Fibroblast of upper back skin (primary cell): ENCODE measurements around the gene ADIPOR1.
"Not testable (repeated sequence)": the region's sequence is repeated elsewhere in the genome, so short reads cannot be mapped to it uniquely, and the experiment has no call there.

Source experiments
- DNase-seq: peaks from one replicate; pipeline ENCODE4 v3.0.0-alpha.2; 2013

The ADIPOR1 gene, protein sequence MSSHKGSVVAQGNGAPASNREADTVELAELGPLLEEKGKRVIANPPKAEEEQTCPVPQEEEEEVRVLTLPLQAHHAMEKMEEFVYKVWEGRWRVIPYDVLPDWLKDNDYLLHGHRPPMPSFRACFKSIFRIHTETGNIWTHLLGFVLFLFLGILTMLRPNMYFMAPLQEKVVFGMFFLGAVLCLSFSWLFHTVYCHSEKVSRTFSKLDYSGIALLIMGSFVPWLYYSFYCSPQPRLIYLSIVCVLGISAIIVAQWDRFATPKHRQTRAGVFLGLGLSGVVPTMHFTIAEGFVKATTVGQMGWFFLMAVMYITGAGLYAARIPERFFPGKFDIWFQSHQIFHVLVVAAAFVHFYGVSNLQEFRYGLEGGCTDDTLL

DNA sequence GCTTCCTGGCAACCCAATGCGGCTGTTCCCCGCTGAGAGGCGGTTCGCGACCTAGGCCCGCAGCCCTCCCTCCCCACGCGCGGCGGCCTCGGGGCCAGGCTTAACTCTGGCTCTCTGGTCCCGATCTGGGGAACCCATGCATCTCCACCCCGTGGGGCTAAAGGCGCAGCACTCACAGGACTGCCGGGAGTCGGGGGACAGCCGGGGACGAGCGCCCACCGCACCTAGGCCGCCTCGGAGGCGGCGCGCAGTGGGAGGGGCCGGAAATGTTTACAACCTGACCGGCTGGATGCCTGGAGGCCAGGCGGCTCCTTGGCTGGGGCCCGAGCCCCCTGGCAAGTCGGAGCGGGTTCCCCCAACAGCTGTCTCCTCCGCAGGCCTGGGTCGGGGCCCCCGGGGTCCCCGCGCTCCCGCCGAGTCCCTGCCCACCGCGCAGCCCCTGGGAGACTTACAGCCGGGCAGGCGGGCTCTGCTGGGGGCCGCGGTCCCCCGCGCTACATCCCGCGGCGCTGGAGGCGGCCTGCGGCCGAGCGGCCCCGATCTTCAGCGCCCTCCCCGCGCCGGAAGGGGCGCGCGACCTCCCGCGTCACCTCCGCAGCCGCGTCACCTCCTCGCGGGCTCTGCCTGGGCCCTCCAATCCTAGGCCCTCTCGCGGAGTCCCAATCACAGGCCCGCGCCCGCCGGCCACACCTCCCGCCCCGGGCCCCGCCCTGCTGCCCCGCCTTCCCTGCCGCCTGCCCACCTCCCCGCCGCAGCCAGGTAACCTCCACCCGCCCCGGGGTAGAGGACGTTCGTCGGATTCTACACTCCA lies at the start of gene ADIPOR1:
Gene ADIPOR1, minus strand, starts transcription at position 580 of the 811 bp plus-strand sequence. CDS start 7,242 bp downstream, outside the sequence.
- DNase-seq, result peak; percentile 77

DNA sequence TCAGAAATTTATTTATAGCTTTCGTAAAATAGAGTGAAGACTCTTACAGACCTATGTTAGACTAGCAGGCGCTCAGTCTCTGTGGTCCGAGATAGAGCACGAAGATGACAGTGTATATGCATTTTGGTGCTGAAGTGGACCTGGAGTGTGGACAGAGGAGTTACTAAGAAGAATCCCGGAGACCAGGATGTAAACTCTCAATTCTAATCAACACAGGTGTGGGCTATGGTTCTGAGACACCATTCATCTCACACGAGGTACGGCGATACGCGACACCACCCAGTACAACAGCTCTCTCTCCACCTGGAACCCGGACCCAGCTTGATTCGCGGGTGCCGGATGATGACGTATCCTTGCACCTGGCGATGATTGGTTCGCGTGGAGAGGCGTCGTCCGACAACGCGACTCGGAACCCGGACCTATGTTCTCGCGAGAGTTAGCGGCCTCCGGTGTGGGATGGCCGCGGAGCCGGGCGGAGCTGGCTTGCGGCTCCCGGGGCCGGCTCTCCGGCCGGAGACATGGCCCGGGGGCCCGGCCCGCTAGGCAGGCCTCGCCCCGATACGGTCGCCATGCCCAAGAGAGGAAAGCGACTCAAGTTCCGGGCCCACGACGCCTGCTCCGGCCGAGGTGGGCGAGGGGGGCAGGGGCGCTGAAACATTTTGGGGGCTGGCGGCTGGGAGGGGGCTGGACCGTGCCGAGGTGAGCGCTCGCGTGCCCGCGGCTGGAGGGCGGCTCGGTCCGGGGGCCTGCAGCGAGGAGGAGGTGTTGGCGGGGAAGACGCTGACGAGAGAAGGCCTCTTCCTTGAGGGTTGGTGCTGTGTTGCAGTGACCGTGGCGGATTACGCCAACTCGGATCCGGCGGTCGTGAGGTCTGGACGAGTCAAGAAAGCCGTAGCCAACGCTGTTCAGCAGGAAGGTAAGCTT lies 49.1 kb upstream of the ADIPOR1 start, which contains the start of gene TMEM183A:
Gene TMEM183A, plus strand, starts transcription at position 427 of the 924 bp plus-strand sequence. Its CDS starts 92 bp downstream, at position 519.
- DNase-seq, result peak; percentile 98

DNA sequence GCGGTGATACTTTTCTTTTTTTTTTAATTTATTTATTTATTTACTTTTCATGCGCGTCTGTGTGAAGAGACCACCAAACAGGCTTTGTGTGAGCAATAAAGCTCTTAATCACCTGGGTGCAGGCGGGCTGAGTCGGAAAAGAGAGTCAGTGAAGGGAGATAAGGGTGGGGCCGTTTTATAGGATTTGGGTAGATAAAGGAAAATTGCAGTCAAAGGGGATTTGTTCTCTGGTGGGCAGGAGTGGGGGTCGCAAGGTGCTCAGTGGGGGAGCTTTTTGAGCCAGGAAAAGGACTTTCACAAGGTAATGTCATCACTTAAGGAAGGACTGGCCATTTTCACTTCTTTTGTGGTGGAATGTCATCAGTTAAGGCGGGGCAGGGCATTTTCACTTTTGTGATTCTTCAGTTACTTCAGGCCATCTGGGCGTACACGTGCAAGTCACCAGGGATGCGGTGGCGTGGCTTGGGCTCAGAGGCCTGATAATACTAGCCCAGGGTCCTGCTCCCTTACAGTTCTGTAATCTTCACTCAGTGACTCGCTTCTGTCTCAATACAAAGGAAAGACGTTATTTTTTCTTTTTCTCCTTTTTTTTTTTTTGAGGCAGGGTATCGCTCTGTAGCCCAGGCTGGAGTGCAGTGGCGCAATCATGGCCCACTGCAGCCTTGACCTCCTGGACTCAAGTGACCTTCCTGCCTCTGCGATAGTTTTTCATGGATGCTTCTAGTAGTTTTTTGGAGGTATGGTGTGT lies 47.5 kb upstream of the ADIPOR1 start:
- not testable (repeated sequence) for DNase-seq

DNA sequence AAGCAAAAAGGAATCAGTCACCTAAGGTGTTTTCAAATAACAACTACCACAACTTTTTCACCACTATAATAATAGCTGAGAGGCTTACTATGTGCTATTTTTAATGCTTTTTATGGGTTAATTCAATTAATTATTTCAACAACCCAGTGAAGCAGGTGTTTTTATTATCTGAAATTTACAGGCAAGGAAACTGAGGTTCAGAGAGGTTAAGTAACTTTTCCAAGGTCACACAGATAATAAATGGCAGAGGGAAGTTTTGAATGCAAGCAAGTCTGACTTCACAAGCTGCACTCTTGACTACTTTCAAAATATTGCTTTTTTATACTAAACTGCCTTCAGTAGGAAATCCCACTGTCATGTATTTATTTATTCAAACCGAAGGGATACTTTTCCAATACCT lies 44.8 kb upstream of the ADIPOR1 start:
- no peak for DNase-seq

DNA sequence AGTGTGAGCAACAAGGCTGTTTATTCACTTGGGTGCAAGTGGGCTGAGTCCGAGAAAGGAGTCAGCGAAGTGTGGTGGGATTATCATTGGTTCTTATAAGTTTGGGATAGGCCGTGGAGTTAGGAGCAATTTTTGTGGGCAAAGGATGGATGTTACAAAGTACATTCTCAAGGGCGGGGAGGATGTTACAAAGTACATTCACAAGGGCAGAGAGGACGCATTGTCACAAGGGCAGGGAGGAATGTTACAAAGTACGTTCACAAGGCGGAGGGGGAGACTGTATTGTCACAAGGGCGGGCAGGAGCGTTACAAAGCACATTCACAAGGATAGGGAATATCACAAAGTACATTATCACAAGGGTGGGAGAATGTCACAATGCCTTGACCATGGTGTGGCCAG lies 43.9 kb upstream of the ADIPOR1 start:
- DNase-seq, result no peak

DNA sequence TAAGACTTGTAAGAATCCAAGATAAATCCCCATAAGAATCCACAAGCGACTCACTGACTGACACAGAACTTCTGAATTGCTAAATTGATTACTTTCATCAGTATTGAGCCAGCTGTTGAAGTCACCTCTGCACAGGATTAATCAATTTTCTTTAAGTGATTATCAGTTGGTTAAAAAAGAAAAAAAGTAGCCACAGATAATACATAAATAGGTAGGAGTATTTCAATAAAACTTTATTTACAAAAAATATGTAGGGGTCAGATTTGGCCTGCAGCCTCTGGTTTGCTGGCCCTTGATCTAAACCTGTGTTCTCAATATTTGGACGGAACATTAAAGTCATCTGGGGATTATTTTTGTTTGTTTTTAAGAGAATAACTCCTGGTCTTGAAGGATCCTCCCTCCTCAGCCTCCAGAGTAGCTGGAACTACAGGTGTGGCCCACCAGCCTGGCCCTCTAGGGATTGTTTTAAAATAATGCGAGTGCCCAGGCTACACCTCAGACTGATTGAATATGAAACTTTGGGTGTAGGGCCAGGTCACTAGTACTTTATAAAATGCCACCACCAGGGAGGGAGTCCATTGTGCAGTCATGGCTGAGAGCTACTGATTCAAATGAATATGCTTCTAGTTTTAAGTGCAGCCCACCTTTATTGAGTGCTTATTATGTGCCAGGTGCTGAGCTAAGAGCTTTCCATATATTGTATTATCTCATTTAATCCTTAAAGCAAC lies 42.3 kb upstream of the ADIPOR1 start:
- DNase-seq, result no peak

DNA sequence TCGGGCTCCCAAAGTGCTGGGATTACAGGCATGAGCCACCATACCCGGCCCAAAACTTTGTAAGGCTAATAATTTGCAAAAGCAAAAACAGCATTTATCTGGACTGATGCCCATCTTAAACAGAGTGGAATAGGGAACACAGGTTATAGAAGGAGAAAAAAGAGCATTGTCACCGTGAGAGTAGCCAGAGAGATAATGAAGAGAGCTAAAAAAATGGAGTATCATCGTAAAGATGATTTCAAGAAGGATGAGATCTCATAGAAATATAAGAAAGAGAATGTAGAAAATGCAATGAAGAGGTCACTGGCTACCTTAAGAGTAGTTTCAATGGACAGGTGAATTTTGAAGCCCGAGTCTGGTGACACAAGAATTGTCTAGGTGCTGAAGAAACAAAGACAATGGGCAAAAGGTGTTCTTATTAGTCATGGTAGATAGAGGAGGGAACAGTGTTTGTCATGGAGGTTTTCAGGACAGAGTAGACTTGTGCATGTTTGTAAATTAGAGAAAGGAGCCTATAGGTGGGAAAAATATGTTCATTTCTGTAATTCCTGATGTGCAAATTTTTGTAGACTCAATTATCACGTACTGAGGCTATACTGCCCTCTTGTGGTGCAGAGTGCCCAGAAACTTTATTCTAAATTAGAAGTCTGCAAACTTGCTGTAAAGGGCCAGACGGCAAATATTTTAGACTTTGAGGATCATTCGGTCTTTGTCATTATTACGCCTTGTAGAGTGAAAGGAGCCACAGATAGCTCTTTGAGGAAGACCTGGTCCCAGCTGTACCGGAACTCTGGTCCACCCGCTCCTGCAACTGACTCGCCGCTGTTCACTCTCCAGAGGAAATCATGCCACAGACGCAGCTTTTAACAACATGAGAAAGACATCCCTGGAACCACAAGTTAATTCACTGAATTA lies 41.0 kb upstream of the ADIPOR1 start:
- DNase-seq, result peak; percentile 46

DNA sequence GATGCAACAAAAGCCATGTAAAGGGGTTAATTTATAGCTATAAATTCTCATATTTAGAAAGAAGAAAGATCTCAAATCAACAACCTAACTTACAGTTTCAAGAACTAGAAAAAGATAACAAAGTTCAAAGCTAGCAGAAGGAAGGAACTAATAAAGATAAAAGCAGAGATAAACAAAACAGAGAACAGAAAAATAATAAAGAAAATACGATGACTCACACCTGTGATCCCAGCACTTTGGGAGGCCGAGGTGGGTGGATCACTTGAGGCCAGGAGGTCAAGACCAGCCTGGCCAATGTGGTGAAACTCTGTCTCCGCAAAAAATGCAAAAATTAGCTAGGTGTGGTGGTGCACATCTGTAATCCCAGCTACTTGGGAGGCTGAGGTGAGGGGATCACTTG lies 36.6 kb upstream of the ADIPOR1 start:
- DNase-seq, result no peak

DNA sequence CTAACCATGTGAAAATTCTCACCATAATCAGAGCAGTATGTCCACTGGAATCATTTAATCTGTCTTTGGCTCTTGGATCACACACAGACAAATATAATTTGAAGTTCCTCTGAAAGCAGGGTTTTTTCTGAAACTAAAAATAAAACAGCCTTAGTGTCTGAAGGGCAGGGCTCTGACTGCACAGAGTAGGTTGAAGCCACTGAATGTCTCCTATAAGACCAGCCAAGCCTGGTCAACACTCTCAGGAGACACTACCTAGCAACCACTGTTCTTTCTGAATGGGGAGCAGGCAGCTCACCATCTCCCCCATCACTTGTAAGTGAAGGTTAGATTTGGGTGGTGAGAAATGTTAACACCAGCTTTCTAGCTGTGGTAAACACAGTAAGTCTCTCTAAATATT lies 33.0 kb upstream of the ADIPOR1 start:
- no peak for DNase-seq

DNA sequence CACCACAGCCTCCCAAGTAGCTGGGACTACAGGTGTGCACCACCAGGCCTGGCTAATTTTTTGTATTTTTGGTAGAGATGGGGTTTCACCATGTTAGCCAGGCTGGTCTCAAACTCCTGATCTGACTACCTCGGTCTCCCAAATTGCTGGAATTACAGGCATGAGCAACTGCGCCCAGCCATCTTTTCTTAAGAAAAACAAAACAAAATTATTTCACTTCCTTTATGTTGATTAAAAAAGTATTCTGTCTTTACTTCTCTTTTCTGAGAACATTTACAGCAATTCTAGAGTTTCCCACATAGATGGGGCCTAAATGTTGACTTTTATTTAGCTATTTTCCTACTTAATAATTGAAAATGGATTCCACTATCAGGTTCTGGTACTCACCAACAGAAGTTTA lies 31.8 kb upstream of the ADIPOR1 start:
- no peak for DNase-seq

DNA sequence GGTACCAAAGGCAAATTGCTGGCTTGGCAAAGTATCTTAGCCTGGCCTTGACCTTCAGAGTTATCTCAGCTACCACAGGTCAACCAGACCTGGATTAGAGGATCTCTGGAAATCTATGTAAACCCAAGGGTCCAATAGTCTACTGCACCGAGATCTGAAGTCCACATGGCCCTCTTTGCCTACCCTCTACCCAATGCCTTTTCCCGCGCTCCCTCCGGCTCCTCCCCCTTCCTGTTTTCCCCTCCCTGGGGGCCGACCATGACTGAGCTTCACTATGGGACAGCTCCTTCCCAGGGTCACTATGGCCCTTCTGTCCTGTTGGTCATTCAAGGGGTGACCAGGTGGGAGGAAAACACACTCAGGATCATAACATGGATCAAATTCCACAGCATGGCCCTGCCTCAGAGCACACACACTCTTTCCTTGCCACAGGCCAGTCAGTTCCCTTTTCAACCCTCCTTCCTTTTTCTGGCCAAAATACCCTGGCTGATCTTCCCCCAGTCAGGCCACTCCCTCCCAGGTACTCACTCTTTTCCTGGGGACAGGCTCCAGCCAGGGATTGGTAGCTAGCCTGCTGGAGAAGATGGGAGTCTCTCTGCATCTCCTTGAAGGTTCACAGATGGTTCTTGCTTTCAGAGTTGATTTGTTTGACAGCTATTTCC lies 29.9 kb upstream of the ADIPOR1 start:
- no peak for DNase-seq

DNA sequence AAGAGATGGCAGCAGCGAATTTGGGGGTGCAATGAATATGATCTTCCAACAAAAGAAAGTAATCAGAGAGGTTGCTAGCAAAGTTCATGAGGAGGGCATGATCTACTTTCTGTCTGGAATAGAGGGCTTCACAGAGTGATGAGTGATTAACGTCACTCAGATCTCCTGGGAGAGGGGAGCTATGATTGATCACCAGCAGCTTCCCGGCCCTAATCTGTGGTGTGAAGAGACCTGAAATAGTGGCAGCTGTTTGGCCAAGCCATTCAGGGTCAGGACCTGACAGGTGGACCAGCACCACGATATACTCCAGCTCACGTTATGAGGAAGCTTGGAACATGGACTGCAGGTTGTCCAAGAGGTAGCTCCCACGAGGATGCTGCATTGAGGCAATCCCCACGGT lies 29.1 kb upstream of the ADIPOR1 start:
- DNase-seq, result no peak

DNA sequence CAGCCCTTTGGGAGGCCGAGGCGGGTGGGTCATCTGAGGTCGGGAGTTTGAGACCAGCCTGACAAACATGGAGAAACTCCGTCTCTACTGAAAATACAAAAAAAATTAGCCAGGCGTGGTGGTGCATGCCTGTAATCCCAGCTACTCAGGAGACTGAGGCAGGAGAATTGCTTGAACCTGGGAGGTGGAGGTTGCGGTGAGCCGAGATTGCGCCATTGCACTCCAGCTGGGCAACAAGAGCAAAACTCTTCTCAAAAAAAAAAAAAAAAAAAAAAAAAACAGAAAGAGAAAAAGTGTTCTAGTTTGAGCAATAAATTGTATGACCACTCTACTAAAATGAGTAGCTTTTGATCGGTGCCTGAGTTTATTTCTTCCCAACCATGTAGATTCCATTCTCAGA lies 28.0 kb upstream of the ADIPOR1 start:
- not testable (repeated sequence) for DNase-seq

DNA sequence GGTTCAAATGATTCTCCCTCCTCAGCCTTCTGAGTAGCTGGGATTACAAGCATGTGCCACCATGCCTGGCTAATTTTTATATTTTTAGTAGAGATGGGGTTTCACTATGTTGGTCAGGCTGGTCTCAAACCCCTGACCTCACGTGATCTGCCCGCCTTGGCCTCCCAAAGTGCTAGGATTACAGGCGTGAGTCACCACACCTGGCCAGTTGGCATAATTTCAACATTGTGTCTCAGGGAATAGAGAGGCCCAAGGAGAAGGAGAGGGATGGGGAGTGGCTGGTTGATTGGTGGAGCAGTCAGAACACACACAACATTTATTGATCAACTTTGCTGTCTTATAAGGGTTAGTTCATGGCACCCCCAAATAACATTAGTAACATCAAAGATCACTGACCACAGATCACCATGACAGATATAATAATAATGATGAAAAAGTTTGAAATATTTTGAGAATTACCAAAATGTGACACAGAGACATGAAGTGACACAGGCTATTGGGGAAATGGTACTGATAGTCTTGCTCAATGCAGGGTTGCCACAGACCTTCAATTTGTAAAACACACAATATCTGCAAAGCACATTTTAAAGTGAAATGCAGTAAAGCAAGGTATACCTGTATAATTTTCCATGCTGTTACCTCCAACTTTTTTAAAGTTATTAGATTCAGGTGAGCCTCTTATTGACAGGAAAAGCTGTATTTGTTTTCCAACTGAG lies 24.8 kb upstream of the ADIPOR1 start:
- no peak for DNase-seq

DNA sequence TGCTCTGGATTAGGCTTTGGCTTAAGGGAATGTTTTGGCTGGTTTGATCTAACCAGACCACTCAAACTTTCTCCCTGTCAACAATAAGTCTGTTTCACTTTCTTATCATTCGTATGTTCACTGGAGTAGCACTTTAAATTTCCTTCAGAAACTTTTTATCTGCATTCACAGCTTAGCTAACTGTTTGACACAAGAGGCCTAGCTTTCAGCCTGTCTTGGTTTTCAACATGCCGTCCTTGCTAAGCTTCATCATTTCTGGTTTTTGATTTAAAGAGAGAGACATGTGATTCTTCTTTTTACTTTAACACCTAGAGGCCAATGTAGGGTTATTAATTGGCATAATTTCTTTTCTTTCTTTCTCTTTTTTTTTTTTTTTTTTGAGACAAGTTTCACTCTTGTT lies 23.8 kb upstream of the ADIPOR1 start:
- DNase-seq, result no peak

DNA sequence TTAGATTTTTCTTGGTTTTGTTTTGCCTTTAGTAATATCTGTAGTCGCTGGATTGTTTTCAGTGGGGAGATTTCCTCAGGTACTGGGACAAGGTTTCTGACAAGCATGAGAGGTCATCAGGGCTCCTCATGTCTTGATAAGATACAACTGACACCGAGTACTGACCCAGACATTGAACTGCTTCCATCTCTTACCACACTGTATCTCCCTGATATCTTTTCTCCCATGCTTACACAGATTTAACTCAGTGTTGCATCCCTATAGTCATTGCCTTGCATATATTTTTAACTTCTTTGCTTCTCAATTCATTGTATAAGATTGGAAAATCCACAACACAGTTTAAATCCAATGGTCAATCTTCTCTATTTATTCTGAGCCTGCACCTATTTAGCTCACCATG lies 21.3 kb upstream of the ADIPOR1 start:
- DNase-seq, result no peak

DNA sequence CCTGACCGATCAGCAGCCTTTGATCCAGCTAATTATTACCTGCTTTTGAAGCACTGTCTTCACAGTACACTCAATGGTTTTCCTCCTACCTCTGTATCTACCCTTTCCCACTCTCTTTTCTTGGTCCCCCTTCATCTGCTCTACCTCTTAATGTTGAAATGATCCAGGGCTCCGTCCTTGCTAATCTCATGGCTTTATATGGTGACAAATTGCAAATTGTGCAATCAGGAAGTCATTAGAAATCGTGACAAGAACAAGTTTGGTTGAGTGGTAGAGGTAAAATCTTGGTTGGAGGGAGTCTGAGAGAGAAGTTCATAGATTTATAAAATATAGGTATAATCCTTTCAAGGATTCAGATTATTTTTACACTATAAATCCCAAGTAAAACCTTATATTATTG lies 18.5 kb upstream of the ADIPOR1 start:
- DNase-seq, result no peak

DNA sequence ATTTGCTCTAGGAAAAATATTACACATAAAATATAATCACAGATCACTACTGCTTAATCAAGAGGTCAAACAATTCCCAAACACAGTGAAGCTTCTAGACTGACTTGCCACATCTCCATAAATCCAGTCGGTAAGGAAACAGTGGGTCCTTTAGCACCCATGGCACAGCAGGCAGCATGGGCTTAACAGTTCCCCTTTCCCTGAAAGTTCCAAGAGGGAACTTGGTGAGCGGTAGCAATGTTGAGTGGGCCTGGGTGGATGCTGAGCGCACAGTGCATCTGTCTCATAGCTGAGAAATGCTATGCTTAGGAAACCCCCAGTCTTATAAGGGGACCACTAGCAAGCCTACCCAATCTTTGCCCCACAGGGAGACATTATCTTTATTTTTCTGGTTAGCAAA lies 16.7 kb upstream of the ADIPOR1 start:
- no peak for DNase-seq

DNA sequence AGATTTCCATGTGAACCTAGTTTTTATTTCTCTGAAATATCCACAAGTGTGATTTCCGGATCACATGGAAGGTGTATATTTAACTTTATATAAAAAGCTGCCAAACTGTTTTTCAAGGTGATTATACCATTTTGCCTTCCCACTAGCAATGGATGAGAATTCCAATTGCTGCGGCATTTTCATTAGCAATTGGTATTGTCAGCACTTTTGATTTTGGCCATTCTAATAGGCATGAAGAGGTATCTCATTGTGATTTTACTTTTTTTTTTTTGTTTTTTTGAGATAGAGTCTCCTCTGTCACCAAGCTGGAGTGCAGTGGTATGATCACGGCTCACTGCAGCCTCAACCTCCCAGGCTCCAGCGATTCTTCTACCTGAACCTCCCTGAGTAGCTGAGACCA lies 13.9 kb upstream of the ADIPOR1 start:
- no peak for DNase-seq
